ENCODE results near the gene IL17RD.

Gene IL17RD

GRCh38 chr3:57164657-57165573 is at the start of gene IL17RD:
Gene IL17RD, minus strand, starts transcription at chr3:57165353. Its CDS starts 67 bp downstream, at chr3:57165286.
- DNase-seq, result peak; percentile 92

- no peak for DNase-seq
Measured at GRCh38 chr3:57206423-57206822, 41.3 kb upstream of the IL17RD start.

- no peak for DNase-seq
Measured at GRCh38 chr3:57199895-57200297, 34.7 kb upstream of the IL17RD start, which contains the start of gene HESX1. Gene HESX1, minus strand, starts transcription at chr3:57199978. Its CDS starts 60 bp downstream, at chr3:57199918.

GRCh38 chr3:57194641-57195040 is 29.5 kb upstream of the IL17RD start:
- no peak for DNase-seq

- no peak for DNase-seq
Measured at GRCh38 chr3:57192028-57192427, 26.9 kb upstream of the IL17RD start.

GRCh38 chr3:57184526-57184925 is 19.4 kb upstream of the IL17RD start:
- no peak for DNase-seq

- no peak for DNase-seq
Measured at GRCh38 chr3:57179580-57180410, 14.6 kb upstream of the IL17RD start.

- no peak for DNase-seq
Measured at GRCh38 chr3:57176045-57176444, 10.9 kb upstream of the IL17RD start.

GRCh38 chr3:57173687-57174086 is 8.5 kb upstream of the IL17RD start:
- DNase-seq, result no peak

- no peak for DNase-seq
Measured at GRCh38 chr3:57170946-57171345, 5.8 kb upstream of the IL17RD start.

- peak; percentile 84 for DNase-seq
Measured at GRCh38 chr3:57169872-57170623, 4.9 kb upstream of the IL17RD start.

GRCh38 chr3:57169108-57169507 is 4.0 kb upstream of the IL17RD start:
- DNase-seq, result no peak

- DNase-seq, result no peak
Measured at GRCh38 chr3:57168151-57168550, 3.0 kb upstream of the IL17RD start.

GRCh38 chr3:57166660-57167059 is 1.5 kb upstream of the IL17RD start:
- DNase-seq, result no peak

GRCh38 chr3:57165641-57166040 is 488 bp upstream of the IL17RD start:
- no peak for DNase-seq

GRCh38 chr3:57164217-57164656 is 916 bp downstream of the IL17RD start:
- DNase-seq, result peak; percentile 61

GRCh38 chr3:57163751-57164150 is 1.4 kb downstream of the IL17RD start:
- DNase-seq, result no peak

GRCh38 chr3:57161915-57162314 is 3.2 kb downstream of the IL17RD start:
- DNase-seq, result no peak

GRCh38 chr3:57160765-57161538 is 4.2 kb downstream of the IL17RD start:
- DNase-seq, result peak; percentile 53

GRCh38 chr3:57160076-57160764 is 4.9 kb downstream of the IL17RD start:
- DNase-seq, result peak; percentile 78

Data from femur (tissue), 1 donor.